Stimulated activated CD4-positive, alpha-beta T cell treated with anti-CD3 and anti-CD28 coated beads, Interleukin-12 subunit alpha, Interleukin-12 subunit beta, amount 100 ng/mL, for 24 hours (primary cell): ENCODE data around the gene SUPT20H.

Experiments
- DNase-seq, 2 experiments: peaks; one replicate each; pipeline ENCODE4 v3.0.0-alpha.2; 2020; ENCODE audit warnings: low read depth in 2 of 2

SUPT20H gene

DNA sequence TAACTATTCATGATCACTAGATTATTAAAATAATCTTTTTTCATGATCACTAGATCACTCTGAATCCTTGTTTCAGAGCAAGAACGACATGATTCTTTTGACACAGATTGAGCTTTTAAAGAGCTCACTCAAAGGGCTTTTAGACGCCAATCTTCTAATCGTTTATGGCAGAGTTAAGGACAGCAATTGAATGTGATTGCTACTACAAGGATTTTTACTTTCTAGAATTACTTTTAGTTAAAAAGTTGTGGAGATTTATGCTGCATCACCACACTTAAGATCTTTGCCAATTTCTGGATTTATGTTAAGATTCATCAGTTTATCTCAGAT, 57.6 kb downstream of the SUPT20H start:
- DNase-seq = no peak

DNA sequence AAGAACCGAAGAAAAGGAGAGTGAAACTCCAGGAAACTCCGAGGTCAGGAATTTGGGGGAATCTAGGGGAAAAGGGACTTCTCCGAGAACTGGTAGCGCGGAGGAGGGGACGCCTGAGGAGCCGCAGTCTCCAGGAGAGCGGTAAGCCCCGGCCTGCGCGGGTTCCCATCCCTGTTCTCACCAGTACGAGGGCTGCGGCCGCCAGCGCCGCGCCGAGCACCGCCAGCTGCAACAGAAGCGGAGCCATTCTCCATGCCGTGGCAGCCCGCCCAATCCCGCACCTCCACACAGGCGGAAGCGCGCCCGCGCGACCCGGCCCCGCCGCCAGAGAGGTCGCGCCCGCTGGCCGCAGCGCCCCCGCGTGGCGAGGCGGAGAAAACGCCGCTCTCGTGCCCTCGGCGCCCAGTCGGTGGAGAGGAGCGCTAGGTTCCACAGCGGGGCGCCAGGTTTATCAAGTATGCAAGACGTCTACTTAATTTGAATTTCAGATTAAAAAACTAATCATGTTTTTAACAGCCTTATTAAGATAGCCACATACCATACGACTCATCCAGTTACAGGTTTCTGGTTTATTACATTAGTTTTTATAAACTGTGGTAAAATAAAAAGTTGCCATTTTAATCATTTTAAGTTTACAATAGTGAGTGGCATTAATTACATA, 60.3 kb downstream of the SUPT20H start, which contains the start of gene ALG5:
Gene ALG5 (minus strand): TSS at position 287 of the 661 bp plus-strand sequence. CDS start 40 bp downstream, at position 247.
- peak; percentile 82 to 86 for DNase-seq

DNA sequence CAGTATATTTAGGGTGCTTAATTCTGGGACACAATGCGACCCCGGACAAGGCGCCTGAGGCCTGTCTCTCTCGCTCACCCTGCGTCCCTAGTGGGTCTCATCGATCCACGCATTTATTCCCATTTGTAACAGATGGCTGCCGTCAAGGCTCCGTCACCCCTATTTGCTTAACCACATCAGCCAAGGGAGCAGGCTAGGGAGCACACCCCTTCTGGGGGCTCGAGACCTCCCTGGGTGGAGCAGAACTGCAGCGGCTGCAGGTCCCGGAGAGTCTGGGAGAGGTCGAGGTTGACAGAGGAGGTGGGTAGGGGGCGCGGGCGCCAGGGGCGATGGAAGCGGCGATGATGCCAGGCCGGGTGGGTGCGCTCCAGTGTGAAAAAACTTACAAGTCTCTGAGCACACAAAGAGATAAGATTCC, 60.9 kb downstream of the SUPT20H start:
- DNase-seq = peak in 1 of 2 experiments; percentile 7

DNA sequence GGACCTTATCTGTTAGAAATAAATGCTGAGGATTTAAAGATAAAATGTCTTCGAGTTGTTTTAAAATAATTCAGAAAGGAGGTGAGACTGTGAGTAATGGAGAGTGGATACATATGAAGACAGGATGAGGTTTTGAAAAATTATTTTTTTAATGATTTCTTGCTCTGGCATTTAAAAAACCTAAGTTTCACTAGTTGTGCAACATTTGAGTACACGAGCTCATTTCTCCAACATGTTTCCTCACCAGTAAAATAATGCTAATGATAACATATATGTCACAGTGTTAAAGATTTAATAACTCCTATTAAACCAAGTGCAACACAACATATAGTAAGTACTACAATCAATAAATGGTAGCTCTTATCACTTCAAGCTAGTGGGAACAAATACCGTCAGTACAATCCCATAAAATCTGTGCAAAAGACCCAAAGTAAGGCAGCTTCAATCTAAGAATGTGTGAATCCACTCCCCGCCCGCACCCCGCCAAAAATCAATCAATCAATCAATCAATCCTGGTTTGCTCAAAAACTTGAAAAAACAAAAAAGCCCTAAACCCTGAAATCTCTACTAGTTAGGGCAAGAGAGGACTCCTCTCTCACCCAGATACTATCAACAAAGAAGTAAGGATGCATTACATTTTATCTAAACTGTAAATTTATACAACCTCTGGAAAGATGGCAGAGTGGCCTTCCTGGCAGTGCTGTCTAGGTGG, 61.6 kb downstream of the SUPT20H start:
- no peak for DNase-seq

DNA sequence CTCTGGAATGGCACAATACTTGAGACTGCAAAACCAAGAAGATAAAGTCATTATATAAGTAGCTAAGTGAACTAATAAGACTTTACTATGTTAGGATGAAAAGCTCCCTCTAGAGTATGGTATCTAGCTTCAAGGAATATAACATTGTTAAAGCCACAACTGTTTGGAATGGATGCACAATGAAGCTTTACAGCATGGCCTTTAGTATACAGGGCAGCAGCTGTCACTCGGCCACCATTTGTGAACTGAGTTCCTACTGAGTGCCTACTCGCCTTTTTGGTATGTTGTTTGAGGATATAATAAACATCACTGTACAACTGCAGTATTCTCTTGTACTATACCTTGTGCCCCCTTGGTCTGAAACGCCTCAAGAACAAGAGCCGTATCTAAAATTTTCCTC, 67.1 kb downstream of the SUPT20H start:
- no peak for DNase-seq

DNA sequence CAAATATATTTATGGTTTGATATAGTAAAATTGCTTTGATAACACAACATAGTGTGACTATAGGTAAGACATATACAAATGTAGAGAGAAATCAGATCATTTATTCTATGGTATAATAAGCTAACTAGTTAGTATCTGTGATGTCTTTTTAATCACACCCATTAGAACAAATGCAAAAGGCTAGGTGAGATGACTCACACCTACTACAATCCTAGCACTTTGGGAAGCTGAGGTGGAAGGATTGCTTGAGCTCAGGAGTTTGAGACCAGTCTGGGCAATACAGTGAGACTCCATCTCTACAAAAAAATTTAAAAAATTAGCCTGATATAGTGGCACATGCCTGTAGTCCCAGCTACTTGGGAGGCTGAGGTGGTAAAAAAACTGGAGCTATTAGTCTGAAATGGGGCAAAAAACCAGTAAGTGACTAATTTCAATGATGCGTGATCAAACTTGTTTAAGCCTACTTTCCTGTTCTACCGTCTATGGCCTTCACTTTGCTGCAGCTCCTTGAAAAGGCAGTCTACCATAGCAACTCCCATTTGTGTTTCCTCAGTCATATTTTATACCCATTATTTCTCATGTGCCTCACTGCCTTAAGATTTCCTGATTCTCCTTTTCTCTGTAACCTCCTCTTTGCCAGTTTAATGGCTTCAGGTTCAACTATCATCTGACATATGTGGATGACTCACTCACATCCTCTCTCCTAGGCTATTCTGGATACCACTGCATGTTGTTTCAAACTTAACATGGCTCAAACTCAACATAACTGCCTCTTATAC, 72.8 kb downstream of the SUPT20H start:
- DNase-seq = no peak

DNA sequence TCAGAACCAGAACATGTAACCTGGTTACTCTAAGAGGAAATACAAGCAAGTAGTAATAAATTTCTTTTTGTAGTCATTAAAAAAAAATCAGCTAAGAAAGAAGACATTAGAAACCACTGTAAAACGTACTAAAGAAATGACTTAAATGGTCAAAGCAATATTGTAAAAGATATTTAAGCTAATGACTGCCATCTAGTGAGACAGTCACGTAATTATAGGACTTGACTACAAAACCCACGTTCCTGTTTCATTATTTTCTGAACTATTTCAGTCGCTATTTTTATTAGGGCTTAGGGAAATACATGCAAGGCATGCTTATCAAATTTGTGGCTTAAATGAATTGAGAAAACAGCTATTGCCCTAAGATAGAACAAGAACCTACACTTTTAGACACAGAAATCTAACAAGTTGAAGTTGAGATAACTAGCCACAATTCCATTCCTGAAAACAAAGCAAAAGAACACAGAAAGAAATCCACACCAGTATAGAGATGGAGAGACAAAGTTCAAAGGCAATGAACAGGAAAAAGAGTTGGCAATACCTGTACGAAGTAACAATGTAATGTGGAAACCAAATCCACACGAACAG, 78.2 kb downstream of the SUPT20H start:
- no peak for DNase-seq

DNA sequence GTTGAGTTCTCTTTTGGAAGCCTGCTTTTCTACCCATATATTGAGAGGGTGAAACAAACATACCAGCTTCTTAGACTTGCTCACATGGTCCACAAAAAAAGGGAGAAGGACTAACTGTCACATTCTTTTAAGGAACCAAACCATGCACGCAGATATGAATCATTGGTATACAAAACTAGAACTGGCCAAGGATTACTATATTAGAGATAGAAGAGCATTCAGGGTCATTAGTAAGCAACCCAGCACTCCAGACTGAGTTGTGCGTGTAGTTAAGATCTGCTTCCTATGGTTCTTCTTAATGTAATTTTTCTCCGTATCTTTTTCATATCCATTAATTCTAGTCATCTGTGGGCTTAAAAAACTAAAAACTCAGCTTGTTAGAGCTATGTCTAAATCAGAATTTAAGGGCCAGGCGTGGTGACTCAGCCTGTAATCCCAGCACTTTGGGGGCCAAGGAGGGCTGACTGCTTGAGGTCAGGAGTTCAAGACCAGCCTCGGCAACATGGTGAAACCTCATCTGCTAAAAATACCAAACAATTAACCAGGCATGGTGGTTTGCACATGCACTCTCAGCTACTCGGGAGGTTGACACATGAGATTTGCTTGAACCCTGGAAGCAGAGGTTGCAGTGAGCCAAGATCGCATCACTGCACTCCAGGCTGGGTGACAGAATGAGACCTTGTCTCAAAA, 80.0 kb downstream of the SUPT20H start:
- DNase-seq = no peak

DNA sequence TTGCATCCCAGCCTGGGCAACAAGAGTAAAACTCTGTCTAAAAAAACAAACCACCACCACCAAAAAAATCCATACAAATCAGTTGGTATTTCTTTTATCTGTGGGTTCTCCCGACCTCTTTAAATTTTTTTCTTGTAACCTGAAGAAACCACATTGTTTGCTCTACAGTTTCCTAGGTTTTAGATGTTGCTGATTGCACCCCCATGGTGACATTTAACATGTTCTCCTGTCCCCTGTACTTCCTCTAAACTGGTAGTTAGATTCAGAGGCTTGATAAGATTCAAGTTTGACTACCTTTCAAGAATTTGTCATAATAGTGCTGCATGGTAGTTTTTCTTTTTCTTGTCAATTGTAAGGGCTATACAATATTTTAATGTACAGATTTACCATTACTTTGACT, 84.3 kb downstream of the SUPT20H start:
- DNase-seq = no peak

DNA sequence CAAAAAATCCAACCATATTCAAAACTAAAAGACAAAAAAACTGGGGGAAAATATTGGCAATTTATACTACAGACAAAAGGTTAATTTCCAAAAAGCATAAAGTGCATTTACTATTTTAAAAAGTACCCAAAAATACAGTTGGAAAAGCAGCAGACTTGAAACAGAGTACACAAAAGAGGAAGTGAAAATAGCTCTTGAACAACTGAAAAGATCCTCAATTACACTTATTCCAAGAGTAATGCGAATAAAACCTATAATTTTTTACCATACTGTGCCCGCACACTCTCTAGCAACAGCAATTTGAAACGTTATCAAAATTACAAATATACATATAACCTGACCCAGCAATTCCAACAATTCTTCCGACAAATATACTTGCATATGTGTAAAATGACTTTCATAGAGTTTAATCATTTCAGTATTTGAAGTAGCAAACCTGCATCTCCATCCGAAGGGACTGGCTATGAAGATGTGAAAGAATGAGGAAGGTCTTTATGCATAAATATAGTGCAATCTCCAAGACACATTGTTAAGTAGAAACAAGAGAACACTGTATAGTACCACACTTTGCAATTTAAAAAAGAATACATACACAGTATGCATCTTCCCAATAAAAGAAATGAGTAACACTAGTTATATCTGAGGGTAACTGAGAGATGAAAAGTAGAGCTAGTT, 85.7 kb downstream of the SUPT20H start:
- DNase-seq = no peak

DNA sequence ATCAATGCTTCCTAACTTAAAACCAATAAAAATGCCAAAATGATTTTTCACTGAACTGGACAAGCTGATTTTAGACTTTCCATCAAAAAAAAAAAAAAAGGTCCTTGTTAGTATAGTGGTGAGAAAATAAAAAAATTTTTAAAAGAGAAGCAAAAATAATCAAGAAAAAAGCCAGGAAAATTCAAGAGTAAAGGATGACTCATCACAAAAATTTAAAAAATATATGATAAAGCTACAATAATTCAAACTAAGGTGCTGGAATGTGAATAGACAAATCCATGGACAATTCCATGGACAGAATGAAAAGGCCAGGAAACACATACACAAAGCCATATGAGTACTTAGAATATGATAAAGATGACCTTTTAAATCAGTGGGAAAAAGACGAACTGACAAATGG, 86.5 kb downstream of the SUPT20H start:
- no peak for DNase-seq

DNA sequence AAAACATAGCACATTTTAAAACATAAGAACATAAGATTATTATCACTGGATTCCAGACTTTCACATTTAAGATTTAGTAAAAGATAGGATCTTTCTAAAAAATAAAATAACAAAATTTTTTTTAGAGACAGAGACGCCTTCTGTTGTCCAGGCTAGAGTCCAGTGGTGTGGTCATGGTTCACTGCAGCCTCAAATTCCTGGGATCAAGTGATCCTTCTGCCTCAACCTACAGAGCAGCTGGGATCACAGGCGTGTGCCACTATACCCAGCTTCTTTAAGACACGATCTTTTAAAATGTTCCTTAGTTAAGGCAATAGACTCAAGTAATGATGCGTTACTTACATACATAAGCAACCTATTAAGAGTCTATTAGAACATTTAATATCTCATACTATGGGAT, 93.1 kb downstream of the SUPT20H start:
- no peak for DNase-seq

DNA sequence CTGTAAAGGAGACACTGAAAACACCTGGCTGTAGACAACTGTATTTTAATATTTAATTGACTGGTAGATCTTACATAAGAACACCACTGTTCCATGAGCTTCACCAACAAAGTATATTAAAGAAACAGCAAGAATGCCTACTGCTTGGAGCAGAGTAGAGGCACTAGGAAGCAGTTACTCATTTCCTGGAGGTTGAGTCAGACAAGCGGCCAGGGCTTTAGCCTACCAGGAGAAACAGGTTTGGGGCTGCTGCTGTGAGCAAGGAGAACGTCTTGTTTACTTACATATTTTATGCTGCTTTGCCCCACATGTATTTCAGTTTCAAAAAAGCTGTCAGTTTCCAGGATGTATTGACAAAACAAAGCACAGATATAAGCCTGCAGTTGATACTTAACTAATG, 93.7 kb downstream of the SUPT20H start:
- no peak for DNase-seq

DNA sequence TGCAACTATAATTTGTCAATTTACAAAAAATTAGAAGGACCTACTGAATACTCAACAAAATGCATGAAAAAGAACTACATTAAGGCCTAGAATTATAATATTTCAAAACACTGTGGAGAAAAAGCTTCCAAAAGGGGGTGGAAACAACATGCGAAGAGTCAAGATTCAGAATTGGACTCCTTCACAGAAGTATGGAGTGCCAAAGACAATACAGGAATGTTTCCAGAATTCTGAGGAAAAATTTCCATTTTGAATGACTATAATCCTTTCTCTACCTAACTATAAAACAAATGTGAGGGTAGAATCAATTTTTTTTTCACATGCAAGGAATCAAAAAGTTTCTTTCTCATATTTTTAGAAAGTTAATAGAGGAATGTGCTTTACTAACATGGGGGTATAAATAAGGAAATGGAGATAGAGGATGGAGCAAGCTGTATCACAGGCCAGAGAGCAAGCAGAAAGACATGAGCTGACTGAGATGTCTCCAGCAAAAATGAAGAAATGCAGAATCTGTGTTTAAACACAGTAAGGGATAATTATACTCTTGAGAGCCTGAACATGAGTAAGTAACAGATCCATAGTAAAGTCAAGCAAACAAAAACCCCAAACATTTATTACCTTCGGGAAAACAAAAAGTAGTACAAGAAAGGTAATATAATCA, 99.9 kb downstream of the SUPT20H start:
- DNase-seq = no peak
